Upper lobe of right lung (tissue), 1 donor: ENCODE measurements around the gene CHAMP1. TPM values are rescaled to one million over a fixed set of nuclear protein-coding genes. Genes with fewer than 3 reads are reported as not detected.
"Not testable (repeated sequence)": the region's sequence is repeated elsewhere in the genome, so short reads cannot be mapped to it uniquely, and the experiment has no call there.

ENCODE experiments used
- ATAC-seq: fragments of 200-7000 bp; cut with Tn5 transposase; one replicate; pipeline ENCODE4 v1.9.1; 2020; ENCODE audit warnings: mild to moderate bottlenecking, moderate library complexity
- DNase-seq: peaks from one replicate; pipeline ENCODE4 v3.0.0-alpha.2; 2020
- H3K27ac ChIP-seq: fragments of 200-600 bp; one replicate; pipeline ENCODE4 v1.8.0; 2022
- H3K27me3 ChIP-seq: fragments of 200-600 bp; one replicate; pipeline ENCODE4 v1.8.0; 2022; ENCODE audit warnings: mild to moderate bottlenecking
- H3K36me3 ChIP-seq: fragments of 200-600 bp; one replicate; pipeline ENCODE4 v1.8.0; 2022
- H3K4me1 ChIP-seq: fragments of 200-600 bp; one replicate; pipeline ENCODE4 v1.8.0; 2022
- H3K4me3 ChIP-seq: fragments of 200-600 bp; one replicate; pipeline ENCODE4 v1.8.0; 2022; ENCODE audit warnings: mild to moderate bottlenecking
- H3K9me3 ChIP-seq: fragments of 200-600 bp; one replicate; pipeline ENCODE4 v1.8.0; 2022
- intact Hi-C: fragments of 100-400 bp; cut with DNase I; formaldehyde crosslinking; loops from one replicate; pipeline ENCODE4 v1.11.0; 2022
- total RNA-seq: library from RNA; stranded (reverse); fragmentation: NEBNext Ultra II Directional; extraction: Animal tissue kit (Norgen Biotek cat#: 25700); gene quantifications from one replicate; pipeline ENCODE4 v1.2.1, GENCODE V29; 2021
- TF ChIP-seq, protein P1 (sequence below): fragments of 200-600 bp; IDR thresholded peaks from one replicate; pipeline ENCODE4 v1.8.0; 2022; ENCODE audit warnings: antibody characterized with exemption
- donor health status: DM: no; HTN: yes; CAD: no; lungs with severe emphysema.

The CHAMP1 gene
- total RNA-seq, 1 donor from 2014 or later: 17.8 TPM

DNA sequence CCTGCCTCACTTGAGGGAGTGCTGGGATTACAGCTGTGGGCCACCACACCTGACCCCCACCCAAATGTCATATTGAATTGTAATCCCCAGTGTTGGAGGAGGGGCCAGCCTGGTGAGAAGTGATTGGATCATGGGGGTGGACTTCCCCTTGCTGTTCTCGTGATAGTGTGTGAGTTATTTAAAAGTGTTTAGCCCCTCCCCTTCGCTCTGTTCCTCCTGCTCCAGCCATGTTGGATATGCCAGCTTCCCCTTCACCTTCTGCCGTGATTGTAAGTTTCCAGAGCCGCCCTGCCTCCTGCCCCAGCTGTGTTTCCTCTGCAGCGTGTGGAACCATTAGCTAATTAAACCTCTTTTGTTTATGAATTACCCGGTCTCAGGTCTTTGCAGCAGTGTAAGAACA is 13.7 kb downstream of the CHAMP1 start:
- TF ChIP-seq, protein P1, sequence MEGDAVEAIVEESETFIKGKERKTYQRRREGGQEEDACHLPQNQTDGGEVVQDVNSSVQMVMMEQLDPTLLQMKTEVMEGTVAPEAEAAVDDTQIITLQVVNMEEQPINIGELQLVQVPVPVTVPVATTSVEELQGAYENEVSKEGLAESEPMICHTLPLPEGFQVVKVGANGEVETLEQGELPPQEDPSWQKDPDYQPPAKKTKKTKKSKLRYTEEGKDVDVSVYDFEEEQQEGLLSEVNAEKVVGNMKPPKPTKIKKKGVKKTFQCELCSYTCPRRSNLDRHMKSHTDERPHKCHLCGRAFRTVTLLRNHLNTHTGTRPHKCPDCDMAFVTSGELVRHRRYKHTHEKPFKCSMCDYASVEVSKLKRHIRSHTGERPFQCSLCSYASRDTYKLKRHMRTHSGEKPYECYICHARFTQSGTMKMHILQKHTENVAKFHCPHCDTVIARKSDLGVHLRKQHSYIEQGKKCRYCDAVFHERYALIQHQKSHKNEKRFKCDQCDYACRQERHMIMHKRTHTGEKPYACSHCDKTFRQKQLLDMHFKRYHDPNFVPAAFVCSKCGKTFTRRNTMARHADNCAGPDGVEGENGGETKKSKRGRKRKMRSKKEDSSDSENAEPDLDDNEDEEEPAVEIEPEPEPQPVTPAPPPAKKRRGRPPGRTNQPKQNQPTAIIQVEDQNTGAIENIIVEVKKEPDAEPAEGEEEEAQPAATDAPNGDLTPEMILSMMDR: no peak
- H3K4me3 ChIP-seq: no peak overlapping the region

DNA sequence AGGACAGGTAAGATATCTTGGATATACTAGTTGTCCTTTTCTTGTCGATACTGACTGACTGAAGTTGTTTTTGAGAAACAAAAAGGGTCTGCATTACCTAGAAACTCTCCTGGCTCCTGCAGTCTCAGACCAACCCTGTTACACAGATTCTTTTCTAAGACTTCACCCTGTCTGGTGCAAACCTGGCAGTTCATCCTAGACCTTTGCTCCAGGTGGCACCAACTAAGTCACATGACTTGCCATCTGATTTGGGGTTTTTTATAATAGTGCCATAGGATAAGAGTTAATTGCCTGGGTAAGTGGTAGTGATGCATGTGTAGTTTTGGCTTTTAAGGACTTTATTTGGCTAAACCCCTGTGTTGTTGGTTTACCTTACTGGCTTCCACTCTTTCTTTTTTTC is 14.3 kb downstream of the CHAMP1 start:
- Histone ChIP-seq H3K36me3 (peaks cover 16% of the 10 kb centered on the region), H3K9me3 (no peaks in the 10 kb centered on the region), H3K4me3 (no peak overlapping the region), H3K27ac (no peak overlapping the region), H3K4me1 (no peaks in the 10 kb centered on the region), H3K27me3 (no peaks in the 10 kb centered on the region)
- intact Hi-C loops: no loop called here
- ATAC-seq (no peak), DNase-seq (no peak)
- TF ChIP-seq, protein P1: no peak

More for the DNA sequence above, 13.7 kb downstream of the CHAMP1 start:
- Histone ChIP-seq H3K9me3 (no peaks in the 10 kb centered on the region), H3K36me3 (peaks cover 22% of the 10 kb centered on the region), H3K4me1 (no peaks in the 10 kb centered on the region), H3K27me3 (no peaks in the 10 kb centered on the region), H3K27ac (no peak overlapping the region)
- intact Hi-C loops: no loop called here
- no peak for DNase-seq
- no peak for ATAC-seq

DNA sequence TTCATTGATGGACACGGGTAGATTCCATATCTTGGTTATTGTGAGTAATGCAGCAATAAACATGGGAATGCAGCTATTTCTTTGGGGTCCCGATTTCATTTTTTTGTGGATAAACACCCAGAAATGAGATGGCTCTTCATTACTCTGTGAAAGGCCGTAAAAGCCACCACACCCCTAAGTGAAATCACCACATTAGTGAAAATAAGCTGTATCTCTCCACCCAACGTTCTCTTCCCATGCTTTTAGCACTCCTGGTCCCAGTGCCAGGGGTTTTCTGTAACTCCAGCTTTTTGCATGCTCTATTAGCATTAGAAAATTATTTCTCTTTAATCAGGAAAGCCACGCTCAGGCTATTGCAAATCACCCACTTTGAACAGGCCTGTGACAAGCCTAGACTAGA is 15.8 kb downstream of the CHAMP1 start:
- no peaks in the 10 kb centered on the region for H3K4me1 ChIP-seq
- TF ChIP-seq, protein P1: no peak
- H3K27me3 ChIP-seq: no peaks in the 10 kb centered on the region
- peaks cover 1% of the 10 kb centered on the region for H3K36me3 ChIP-seq
- intact Hi-C loops: no loop called here
- no peak overlapping the region for H3K27ac ChIP-seq
- no peak for DNase-seq
- ATAC-seq: no peak
- no peaks in the 10 kb centered on the region for H3K9me3 ChIP-seq
- no peak overlapping the region for H3K4me3 ChIP-seq

DNA sequence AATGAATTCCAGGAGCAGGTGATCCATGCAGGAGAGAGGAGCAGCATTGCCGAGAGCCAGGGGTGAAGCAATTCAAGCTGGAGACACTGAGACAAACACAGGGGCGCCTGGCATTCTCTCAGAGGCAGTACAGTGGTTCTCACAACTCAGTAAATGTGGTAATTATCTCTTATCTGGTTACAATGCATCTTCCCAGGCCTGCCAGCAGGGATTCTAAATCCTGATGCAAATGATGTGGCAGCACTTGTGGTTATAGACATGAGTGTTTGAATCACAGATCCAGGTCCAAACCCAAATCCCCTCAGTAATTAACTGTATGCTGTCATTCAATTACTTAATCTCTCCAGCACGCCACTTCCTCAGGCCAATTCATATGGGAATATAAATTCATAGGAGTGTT is 19.6 kb downstream of the CHAMP1 start:
- intact Hi-C loops: not testable (repeated sequence)

DNA sequence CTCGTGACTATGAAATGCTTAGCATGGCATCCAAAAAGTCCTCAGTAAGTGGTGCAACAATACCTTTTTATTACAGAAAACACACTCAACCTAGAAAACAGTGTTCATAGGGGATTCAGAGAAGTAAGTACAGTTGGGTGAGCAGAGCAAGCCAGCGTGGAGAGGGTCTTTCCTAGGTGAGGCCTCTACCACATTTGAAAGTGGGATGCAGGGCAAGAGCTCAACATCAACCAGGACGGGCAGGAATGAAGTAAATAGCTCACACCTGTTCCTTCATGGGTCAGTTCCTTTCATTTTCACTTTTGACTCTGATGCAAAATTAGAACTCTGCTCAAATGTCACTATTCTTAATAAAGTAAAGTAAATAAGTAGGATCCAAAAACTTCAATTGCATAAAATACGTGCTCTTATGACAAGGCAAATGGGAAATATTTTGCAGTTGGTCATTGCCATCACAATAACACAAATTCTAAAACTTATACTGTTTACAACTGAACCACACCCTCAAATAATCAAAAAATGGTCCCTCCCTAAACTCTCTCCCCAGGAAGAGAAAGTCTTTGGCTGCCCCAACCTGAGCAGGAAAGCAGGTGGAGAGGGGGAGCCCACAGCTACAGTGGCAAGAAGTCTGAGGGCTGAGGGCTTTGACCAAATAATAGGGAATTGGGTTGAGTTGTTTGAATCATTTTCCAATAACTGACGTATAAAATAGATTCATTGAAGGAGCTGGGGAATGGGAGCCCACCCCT is 20.2 kb downstream of the CHAMP1 start:
- intact Hi-C loops: no loop called here
- no peaks in the 10 kb centered on the region for H3K4me1 ChIP-seq
- no peaks in the 10 kb centered on the region for H3K36me3 ChIP-seq
- TF ChIP-seq, protein P1: no peak
- no peak overlapping the region for H3K27ac ChIP-seq
- H3K9me3 ChIP-seq: no peaks in the 10 kb centered on the region
- ATAC-seq (no peak), DNase-seq (no peak)
- no peaks in the 10 kb centered on the region for H3K27me3 ChIP-seq
- no peak overlapping the region for H3K4me3 ChIP-seq

More for the DNA sequence above, 19.6 kb downstream of the CHAMP1 start:
- not testable (repeated sequence) for ATAC-seq, DNase-seq, H3K4me1 ChIP-seq, H3K36me3 ChIP-seq, H3K27ac ChIP-seq, H3K27me3 ChIP-seq, H3K4me3 ChIP-seq, H3K9me3 ChIP-seq

DNA sequence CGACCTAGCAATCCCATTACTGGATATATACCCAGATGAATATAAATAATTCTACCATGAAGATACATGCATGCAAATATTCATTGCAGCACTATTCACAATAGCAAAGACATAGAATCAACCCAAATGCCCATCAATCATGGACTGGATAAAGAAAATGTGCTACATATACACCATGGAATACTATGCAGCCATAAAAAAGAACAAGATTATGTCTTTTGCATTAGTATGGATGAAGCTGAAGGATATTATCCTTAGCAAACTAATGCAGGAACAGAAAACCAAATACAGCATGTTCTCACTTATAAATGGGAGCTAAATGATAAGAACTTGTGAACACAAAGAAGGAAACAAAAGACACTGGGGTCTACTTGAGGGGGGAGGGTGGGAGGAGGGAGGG is 22.2 kb downstream of the CHAMP1 start:
- ATAC-seq, H3K9me3 ChIP-seq, H3K4me3 ChIP-seq, H3K27me3 ChIP-seq, H3K4me1 ChIP-seq, H3K27ac ChIP-seq, intact Hi-C loops, DNase-seq, H3K36me3 ChIP-seq: not testable (repeated sequence)

DNA sequence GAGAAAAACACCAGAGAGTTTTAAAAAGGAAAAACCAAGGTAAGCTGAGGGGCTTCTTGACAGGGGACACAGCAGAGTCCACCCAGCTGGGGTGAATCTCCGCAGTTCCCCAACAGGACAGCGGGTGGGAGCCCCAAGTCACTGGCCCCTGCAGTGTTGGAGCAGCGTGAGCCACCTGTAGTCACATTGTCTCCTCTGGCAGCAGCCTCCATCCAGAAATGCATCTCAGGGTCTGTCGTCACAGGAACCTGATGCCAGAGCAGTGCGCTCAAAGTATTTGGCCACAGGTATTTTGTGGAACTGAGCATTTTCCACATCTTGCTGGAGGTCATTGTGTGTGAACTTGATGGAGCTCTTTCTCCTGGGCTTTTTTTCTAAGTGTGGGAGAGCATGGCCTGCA is 24.7 kb downstream of the CHAMP1 start:
- Histone ChIP-seq H3K36me3 (no peaks in the 10 kb centered on the region), H3K4me3 (no peak overlapping the region), H3K4me1 (no peaks in the 10 kb centered on the region), H3K27me3 (no peaks in the 10 kb centered on the region), H3K27ac (no peak overlapping the region), H3K9me3 (no peaks in the 10 kb centered on the region)
- no peak for DNase-seq
- no peak for ATAC-seq
- TF ChIP-seq, protein P1: no peak
- intact Hi-C loops: no loop called here
